HEK293 (cell line): Measurements from ENCODE around the gene MXRA8.

Experiments used
- CTCF ChIP-seq: fragments of 450-650 bp; formaldehyde crosslinking; IDR thresholded peaks from 2 replicates; pipeline ENCODE4 v1.5.1; 2016; ENCODE audit warnings: missing biosample characterization, missing genetic modification characterization
- PRDM4 ChIP-seq: fragments of 450-650 bp; formaldehyde crosslinking; IDR thresholded peaks from 2 replicates; pipeline ENCODE4 v1.5.1; 2017; ENCODE audit warnings: missing biosample characterization, missing genetic modification characterization
- SETDB1 ChIP-seq: IDR thresholded peaks from one replicate; pipeline ENCODE4 v1.6.1; 2017; ENCODE audit warnings: mild to moderate bottlenecking, low read length, moderate library complexity, mixed read lengths; ENCODE audit not compliant: insufficient read length
- TCF7L2 ChIP-seq: IDR thresholded peaks from 2 replicates; pipeline ENCODE4 v1.6.1; 2011; ENCODE audit warnings: low read depth, mild to moderate bottlenecking, inconsistent platforms, low read length, moderate library complexity, borderline replicate concordance
- YY1 ChIP-seq: fragments of 450-650 bp; formaldehyde crosslinking; IDR thresholded peaks from 2 replicates; pipeline ENCODE4 v1.5.1; 2018; ENCODE audit warnings: missing biosample characterization, missing genetic modification characterization
- ZBTB7A ChIP-seq: fragments of 450-650 bp; formaldehyde crosslinking; IDR thresholded peaks from 2 replicates; pipeline ENCODE4 v1.5.1; 2016; ENCODE audit warnings: low read depth, missing biosample characterization, missing genetic modification characterization
- ZNF184 ChIP-seq: fragments of 450-650 bp; IDR thresholded peaks from 2 replicates; pipeline ENCODE4 v1.5.1; 2018; ENCODE audit warnings: missing biosample characterization, mild to moderate bottlenecking, missing genetic modification characterization
- ZNF48 ChIP-seq: fragments of 450-650 bp; formaldehyde crosslinking; IDR thresholded peaks from 2 replicates; pipeline ENCODE4 v1.5.1; 2016; ENCODE audit warnings: missing biosample characterization, missing genetic modification characterization
- ZSCAN30 ChIP-seq: fragments of 450-650 bp; IDR thresholded peaks from 2 replicates; pipeline ENCODE4 v1.5.1; 2018; ENCODE audit warnings: missing biosample characterization, mild to moderate bottlenecking, missing genetic modification characterization, moderate library complexity
- TF ChIP-seq, protein P1 (sequence below): fragments of 450-650 bp; formaldehyde crosslinking; IDR thresholded peaks from 2 replicates; pipeline ENCODE4 v1.5.1; 2016; ENCODE audit warnings: missing biosample characterization, missing genetic modification characterization
- TF ChIP-seq, protein P2 (sequence below): fragments of 450-650 bp; formaldehyde crosslinking; IDR thresholded peaks from 2 replicates; pipeline ENCODE4 v1.5.1; 2016; ENCODE audit warnings: missing biosample characterization, missing genetic modification characterization

DNA sequence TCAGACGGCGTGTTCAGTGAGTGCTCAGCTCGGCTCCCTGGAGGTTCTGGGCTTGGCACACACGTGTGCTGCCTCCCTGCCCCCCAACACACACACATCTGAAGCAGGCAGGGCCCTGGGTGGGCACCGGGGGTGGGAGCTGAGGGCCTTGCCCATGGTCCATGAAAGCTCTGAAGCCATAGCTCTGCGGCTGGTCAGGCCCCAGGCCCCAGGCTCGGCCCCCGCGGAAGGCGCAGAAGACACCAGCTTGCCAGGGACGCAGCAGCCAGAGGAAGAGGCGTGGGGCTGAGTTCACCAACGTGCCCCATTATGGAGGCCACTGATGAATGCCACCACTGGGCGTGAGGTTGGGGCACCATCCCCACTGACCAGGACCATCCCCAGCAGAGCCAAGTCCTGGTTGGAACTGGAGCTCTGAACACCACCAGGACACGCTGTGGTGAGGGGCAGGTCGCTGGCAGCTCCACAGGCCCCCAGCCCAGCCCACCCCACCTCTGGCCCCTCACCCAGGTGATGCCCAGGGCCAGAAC is 12.5 kb upstream of the MXRA8 start:
- TF ChIP-seq, protein P1, sequence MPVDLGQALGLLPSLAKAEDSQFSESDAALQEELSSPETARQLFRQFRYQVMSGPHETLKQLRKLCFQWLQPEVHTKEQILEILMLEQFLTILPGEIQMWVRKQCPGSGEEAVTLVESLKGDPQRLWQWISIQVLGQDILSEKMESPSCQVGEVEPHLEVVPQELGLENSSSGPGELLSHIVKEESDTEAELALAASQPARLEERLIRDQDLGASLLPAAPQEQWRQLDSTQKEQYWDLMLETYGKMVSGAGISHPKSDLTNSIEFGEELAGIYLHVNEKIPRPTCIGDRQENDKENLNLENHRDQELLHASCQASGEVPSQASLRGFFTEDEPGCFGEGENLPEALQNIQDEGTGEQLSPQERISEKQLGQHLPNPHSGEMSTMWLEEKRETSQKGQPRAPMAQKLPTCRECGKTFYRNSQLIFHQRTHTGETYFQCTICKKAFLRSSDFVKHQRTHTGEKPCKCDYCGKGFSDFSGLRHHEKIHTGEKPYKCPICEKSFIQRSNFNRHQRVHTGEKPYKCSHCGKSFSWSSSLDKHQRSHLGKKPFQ (tag by site-specific recombination): no peak
- TF ChIP-seq CTCF (no peak), ZNF184 (tag by site-specific recombination) (no peak), TCF7L2 (no peak), ZNF48 (tag by site-specific recombination) (no peak), SETDB1 (no peak), YY1 (tag by site-specific recombination) (no peak), PRDM4 (tag by site-specific recombination) (no peak), ZBTB7A (tag by site-specific recombination) (no peak), ZSCAN30 (tag by site-specific recombination) (no peak)
- TF ChIP-seq, protein P2, sequence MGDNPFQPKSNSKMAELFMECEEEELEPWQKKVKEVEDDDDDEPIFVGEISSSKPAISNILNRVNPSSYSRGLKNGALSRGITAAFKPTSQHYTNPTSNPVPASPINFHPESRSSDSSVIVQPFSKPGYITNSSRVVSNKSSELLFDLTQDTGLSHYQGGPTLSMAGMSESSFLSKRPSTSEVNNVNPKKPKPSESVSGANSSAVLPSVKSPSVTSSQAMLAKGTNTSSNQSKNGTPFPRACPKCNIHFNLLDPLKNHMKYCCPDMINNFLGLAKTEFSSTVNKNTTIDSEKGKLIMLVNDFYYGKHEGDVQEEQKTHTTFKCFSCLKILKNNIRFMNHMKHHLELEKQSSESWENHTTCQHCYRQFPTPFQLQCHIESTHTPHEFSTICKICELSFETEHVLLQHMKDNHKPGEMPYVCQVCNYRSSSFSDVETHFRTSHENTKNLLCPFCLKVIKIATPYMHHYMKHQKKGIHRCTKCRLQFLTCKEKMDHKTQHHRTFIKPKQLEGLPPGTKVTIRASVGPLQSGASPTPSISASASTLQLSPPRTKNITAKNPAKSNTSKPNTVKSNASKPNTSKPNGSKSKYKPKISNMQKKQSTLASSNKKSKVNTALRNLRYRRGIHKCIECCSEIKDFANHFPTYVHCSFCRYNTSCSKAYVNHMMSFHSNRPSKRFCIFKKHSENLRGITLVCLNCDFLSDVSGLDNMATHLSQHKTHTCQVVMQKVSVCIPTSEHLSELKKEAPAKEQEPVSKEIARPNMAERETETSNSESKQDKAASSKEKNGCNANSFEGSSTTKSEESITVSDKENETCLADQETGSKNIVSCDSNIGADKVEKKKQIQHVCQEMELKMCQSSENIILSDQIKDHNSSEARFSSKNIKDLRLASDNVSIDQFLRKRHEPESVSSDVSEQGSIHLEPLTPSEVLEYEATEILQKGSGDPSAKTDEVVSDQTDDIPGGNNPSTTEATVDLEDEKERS: no peak
